Stimulated activated CD4-positive, alpha-beta T cell treated with anti-CD3 and anti-CD28 coated beads, Interleukin-4, amount 100 ng/mL, for 24 hours (primary cell): Measurements from ENCODE around the gene ALDH3B2.
"Not testable (repeated sequence)": the region's sequence is repeated elsewhere in the genome, so short reads cannot be mapped to it uniquely, and the experiment has no call there.

ENCODE experiments used
- DNase-seq: peaks from one replicate; pipeline ENCODE4 v3.0.0-alpha.2; 2020

ALDH3B2 gene

GRCh38 chr11:67682126-67683034 is 8.0 kb upstream of the ALDH3B2 start:
- DNase-seq = not testable (repeated sequence)

- DNase-seq = no peak
These were observed 6.5 kb upstream of the ALDH3B2 start for GRCh38 chr11:67680696-67681470.

- no peak for DNase-seq
These were observed 780 bp upstream of the ALDH3B2 start for GRCh38 chr11:67675058-67675747.

GRCh38 chr11:67673902-67674301 is 521 bp downstream of the ALDH3B2 start:
- no peak for DNase-seq

- DNase-seq = no peak
These were observed 1.1 kb downstream of the ALDH3B2 start for GRCh38 chr11:67673358-67673757.

- DNase-seq = no peak
These were observed 3.3 kb downstream of the ALDH3B2 start for GRCh38 chr11:67671211-67671520.

GRCh38 chr11:67670316-67671210 is 3.9 kb downstream of the ALDH3B2 start:
- no peak for DNase-seq

- DNase-seq = no peak
These were observed 6.3 kb downstream of the ALDH3B2 start for GRCh38 chr11:67668192-67668551.

GRCh38 chr11:67667490-67668191 is 6.8 kb downstream of the ALDH3B2 start:
- DNase-seq = no peak

GRCh38 chr11:67666676-67667489 is 7.5 kb downstream of the ALDH3B2 start:
- DNase-seq = no peak

- DNase-seq = no peak
These were observed 8.1 kb downstream of the ALDH3B2 start for GRCh38 chr11:67666303-67666645.

GRCh38 chr11:67665541-67666302 is 8.7 kb downstream of the ALDH3B2 start:
- no peak for DNase-seq

GRCh38 chr11:67664696-67665540 is 9.5 kb downstream of the ALDH3B2 start:
- DNase-seq = no peak

- no peak for DNase-seq
These were observed 10.2 kb downstream of the ALDH3B2 start for GRCh38 chr11:67664213-67664585.

- DNase-seq = no peak
These were observed 10.8 kb downstream of the ALDH3B2 start for GRCh38 chr11:67663532-67664212.

- DNase-seq = no peak
These were observed 11.4 kb downstream of the ALDH3B2 start for GRCh38 chr11:67662835-67663531.

- no peak for DNase-seq
These were observed 12.1 kb downstream of the ALDH3B2 start for GRCh38 chr11:67662142-67662834.
